SK-N-SH treated with all-trans-retinoic acid at 6 μM for 48 hours (cell line): ENCODE results near the gene SCAF8.
"Not testable (repeated sequence)": the region's sequence is repeated elsewhere in the genome, so short reads cannot be mapped to it uniquely, and the experiment has no call there.

ENCODE experiments used
- ATAC-seq: fragments of 200-7000 bp; cut with Tn5 transposase; 3 replicates; pipeline ENCODE4 v1.9.1; 2020; ENCODE audit warnings: mild to moderate bottlenecking, moderate library complexity
- ARNTL ChIP-seq: fragments of 450-650 bp; formaldehyde crosslinking; IDR thresholded peaks from 2 replicates; pipeline ENCODE4 v1.5.0; 2020; ENCODE audit warnings: low read depth, mild to moderate bottlenecking, moderate library complexity, borderline replicate concordance
- BACH2 ChIP-seq: fragments of 250-450 bp; sonication (Bioruptor Pico); IDR thresholded peaks from 2 replicates; pipeline ENCODE4 v1.9.0; 2021; ENCODE audit warnings: mild to moderate bottlenecking, borderline replicate concordance
- CSDC2 ChIP-seq: fragments of 250-450 bp; sonication (Bioruptor Pico); IDR thresholded peaks from 2 replicates; pipeline ENCODE4 v1.5.0; 2020; ENCODE audit warnings: mild to moderate bottlenecking, moderate library complexity
- ESRRG ChIP-seq: fragments of 250-450 bp; sonication (Bioruptor Pico); IDR thresholded peaks from 2 replicates; pipeline ENCODE4 v1.6.1; 2021; ENCODE audit warnings: mild to moderate bottlenecking
- ISL1 ChIP-seq: fragments of 250-450 bp; sonication (Bioruptor Pico); IDR thresholded peaks from 2 replicates; pipeline ENCODE4 v2.1.2; 2022; ENCODE audit warnings: mild to moderate bottlenecking, moderate library complexity
- PPARA ChIP-seq: fragments of 250-450 bp; sonication (Bioruptor Pico); IDR thresholded peaks from 2 replicates; pipeline ENCODE4 v1.5.0; 2020; ENCODE audit warnings: mild to moderate bottlenecking, borderline replicate concordance
- RARB ChIP-seq: fragments of 250-450 bp; sonication (Bioruptor Pico); IDR thresholded peaks from 2 replicates; pipeline ENCODE4 v1.8.0; 2021; ENCODE audit warnings: mild to moderate bottlenecking, moderate library complexity
- SNAI2 ChIP-seq: fragments of 250-450 bp; sonication (Bioruptor Pico); IDR thresholded peaks from 2 replicates; pipeline ENCODE4 v1.5.0; 2020; ENCODE audit warnings: mild to moderate bottlenecking, moderate library complexity
- TOX ChIP-seq: fragments of 250-450 bp; sonication (Bioruptor Pico); IDR thresholded peaks from 2 replicates; pipeline ENCODE4 v1.8.0; 2021; ENCODE audit warnings: mild to moderate bottlenecking, moderate library complexity, borderline replicate concordance
- ZC3H10 ChIP-seq: fragments of 250-450 bp; sonication (Bioruptor Pico); IDR thresholded peaks from 2 replicates; pipeline ENCODE4 v1.5.1; 2021; ENCODE audit warnings: mild to moderate bottlenecking, moderate library complexity
- ZFP3 ChIP-seq: fragments of 250-450 bp; sonication (Bioruptor Pico); IDR thresholded peaks from 2 replicates; pipeline ENCODE4 v1.5.0; 2020; ENCODE audit warnings: mild to moderate bottlenecking, moderate library complexity
- ZFP30 ChIP-seq: fragments of 450-650 bp; formaldehyde crosslinking; IDR thresholded peaks from 2 replicates; pipeline ENCODE4 v1.5.0; 2022; ENCODE audit warnings: mild to moderate bottlenecking, moderate library complexity
- ZNF565 ChIP-seq: fragments of 450-650 bp; formaldehyde crosslinking; conservative IDR thresholded peaks from 2 replicates; pipeline ENCODE4 v1.5.0; 2020; ENCODE audit warnings: low read depth, mild to moderate bottlenecking, moderate library complexity
- ZNF70 ChIP-seq: fragments of 450-650 bp; formaldehyde crosslinking; IDR thresholded peaks from 2 replicates; pipeline ENCODE4 v1.5.0; 2020; ENCODE audit warnings: mild to moderate bottlenecking, moderate library complexity
- ZNF8 ChIP-seq: fragments of 450-650 bp; formaldehyde crosslinking; IDR thresholded peaks from 2 replicates; pipeline ENCODE4 v1.5.0; 2020; ENCODE audit warnings: mild to moderate bottlenecking, moderate library complexity
- TF ChIP-seq, protein P1 (sequence below): fragments of 250-450 bp; sonication (Bioruptor Pico); IDR thresholded peaks from 2 replicates; pipeline ENCODE4 v1.8.0; 2021; ENCODE audit warnings: low read depth, mild to moderate bottlenecking, moderate library complexity, borderline replicate concordance
- TF ChIP-seq, protein P2 (sequence below): fragments of 250-450 bp; sonication (Bioruptor Pico); IDR thresholded peaks from 2 replicates; pipeline ENCODE4 v1.8.0; 2020; ENCODE audit warnings: mild to moderate bottlenecking, moderate library complexity, borderline replicate concordance
- TF ChIP-seq, protein P3 (sequence below): fragments of 250-450 bp; sonication (Bioruptor Pico); IDR thresholded peaks from 2 replicates; pipeline ENCODE4 v1.5.1; 2020; ENCODE audit warnings: low read depth, mild to moderate bottlenecking, moderate library complexity
- TF ChIP-seq, protein P4 (sequence below): fragments of 250-450 bp; sonication (Bioruptor Pico); IDR thresholded peaks from 2 replicates; pipeline ENCODE4 v1.5.1; 2021; ENCODE audit warnings: mild to moderate bottlenecking, moderate library complexity
- TF ChIP-seq, protein P5 (sequence below): fragments of 250-450 bp; sonication (Bioruptor Pico); IDR thresholded peaks from 2 replicates; pipeline ENCODE4 v1.5.0; 2020; ENCODE audit warnings: mild to moderate bottlenecking, moderate library complexity

Gene SCAF8

DNA sequence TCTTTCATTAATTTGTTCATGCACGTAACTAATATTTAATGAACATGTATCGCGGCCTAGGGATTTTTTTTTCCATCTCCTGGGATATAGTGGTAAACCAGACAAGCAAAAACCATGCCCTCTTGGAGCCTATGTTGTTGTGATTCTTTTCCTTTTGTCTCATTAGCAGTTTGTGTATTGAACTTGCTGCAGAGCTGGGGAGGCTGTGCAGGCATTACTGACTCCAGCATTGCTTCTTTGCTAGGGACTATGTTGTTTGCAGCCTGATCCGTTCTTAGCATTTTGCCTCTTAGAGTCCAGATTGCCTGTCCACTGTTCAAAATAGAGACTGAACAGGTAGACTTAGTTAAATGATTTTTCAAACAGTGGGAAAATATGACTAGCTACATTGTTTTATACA, 9.7 kb downstream of the SCAF8 start:
- TF ChIP-seq ISL1 (CRISPR knock-in tag) (no peak), BACH2 (CRISPR knock-in tag) (no peak), ZFP30 (CRISPR knock-in tag) (no peak), ZC3H10 (CRISPR knock-in tag) (no peak), CSDC2 (CRISPR knock-in tag) (no peak), PPARA (CRISPR knock-in tag) (no peak), ZNF8 (no peak)
- no peak for ATAC-seq

DNA sequence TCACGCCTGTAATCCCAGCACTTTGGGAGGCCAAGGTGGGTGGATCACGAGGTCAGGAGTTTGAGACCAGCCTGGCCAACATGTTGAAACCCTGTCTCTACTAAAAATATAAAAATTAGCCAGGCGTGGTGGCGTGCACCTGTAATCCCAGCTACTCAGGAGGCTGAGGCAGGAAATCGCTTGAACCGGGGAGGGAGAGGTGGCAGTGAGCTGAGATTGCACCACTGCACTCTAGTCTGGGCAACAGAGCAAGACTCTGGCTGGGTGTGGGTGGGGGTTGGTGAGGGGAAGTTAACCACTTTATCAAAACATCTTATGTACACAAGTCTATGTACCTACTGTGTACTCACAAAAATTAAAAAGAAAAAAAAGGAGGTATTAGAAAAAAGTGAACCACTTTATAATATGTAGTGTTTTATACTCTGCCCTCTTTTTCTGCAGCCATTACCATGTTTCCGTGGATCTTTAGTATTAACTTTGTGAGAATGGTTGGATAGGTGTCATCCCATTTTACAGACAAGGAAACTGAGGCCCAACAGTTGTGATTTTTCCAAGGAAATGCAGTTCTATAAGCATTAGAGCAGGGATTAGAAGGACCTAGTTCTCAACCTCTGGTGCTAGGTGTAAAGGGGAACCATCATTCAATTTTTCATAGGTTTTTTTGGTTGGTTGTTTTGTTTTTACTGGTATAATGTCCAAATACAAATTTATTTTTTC, 11.0 kb downstream of the SCAF8 start:
- ATAC-seq, result not testable (repeated sequence)

DNA sequence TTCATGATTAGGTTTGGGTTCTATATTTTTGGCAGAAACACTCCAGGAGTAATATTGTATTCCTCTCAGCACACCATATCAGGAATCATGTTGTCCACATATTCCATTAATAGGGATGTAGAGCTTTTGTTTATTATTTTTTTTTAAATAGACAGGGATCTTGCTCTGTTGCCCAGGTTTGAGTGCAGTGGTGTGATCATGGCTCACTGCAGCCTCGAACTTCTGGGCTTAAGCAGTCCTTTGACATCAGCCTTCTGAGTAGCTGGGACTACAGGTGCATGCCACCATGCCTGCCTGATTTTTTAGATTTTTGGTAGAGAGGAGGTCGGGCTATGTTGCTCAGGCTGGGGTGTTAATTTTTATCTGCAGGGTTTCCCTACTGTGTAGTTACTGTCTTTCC, 12.0 kb downstream of the SCAF8 start:
- no peak for ATAC-seq
- no peak for TF ChIP-seq ZNF565 (CRISPR knock-in tag)
- TF ChIP-seq, protein P1, sequence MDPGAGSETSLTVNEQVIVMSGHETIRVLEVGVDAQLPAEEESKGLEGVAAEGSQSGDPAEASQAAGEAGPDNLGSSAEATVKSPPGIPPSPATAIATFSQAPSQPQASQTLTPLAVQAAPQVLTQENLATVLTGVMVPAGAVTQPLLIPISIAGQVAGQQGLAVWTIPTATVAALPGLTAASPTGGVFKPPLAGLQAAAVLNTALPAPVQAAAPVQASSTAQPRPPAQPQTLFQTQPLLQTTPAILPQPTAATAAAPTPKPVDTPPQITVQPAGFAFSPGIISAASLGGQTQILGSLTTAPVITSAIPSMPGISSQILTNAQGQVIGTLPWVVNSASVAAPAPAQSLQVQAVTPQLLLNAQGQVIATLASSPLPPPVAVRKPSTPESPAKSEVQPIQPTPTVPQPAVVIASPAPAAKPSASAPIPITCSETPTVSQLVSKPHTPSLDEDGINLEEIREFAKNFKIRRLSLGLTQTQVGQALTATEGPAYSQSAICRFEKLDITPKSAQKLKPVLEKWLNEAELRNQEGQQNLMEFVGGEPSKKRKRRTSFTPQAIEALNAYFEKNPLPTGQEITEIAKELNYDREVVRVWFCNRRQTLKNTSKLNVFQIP (CRISPR knock-in tag), result no peak
- TF ChIP-seq SNAI2 (CRISPR knock-in tag), result no peak
- no peak for TF ChIP-seq ARNTL (CRISPR knock-in tag)
- TF ChIP-seq BACH2 (CRISPR knock-in tag), result no peak
- TF ChIP-seq ISL1 (CRISPR knock-in tag), result no peak
- TF ChIP-seq ZNF70 (CRISPR knock-in tag), result no peak
- TF ChIP-seq TOX (CRISPR knock-in tag), result no peak
- TF ChIP-seq, protein P2, sequence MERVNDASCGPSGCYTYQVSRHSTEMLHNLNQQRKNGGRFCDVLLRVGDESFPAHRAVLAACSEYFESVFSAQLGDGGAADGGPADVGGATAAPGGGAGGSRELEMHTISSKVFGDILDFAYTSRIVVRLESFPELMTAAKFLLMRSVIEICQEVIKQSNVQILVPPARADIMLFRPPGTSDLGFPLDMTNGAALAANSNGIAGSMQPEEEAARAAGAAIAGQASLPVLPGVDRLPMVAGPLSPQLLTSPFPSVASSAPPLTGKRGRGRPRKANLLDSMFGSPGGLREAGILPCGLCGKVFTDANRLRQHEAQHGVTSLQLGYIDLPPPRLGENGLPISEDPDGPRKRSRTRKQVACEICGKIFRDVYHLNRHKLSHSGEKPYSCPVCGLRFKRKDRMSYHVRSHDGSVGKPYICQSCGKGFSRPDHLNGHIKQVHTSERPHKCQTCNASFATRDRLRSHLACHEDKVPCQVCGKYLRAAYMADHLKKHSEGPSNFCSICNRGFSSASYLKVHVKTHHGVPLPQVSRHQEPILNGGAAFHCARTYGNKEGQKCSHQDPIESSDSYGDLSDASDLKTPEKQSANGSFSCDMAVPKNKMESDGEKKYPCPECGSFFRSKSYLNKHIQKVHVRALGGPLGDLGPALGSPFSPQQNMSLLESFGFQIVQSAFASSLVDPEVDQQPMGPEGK (CRISPR knock-in tag), result no peak
- TF ChIP-seq ZC3H10 (CRISPR knock-in tag), result no peak
- TF ChIP-seq CSDC2 (CRISPR knock-in tag), result no peak
- TF ChIP-seq ZNF8, result no peak
- TF ChIP-seq ZFP3, result no peak
- TF ChIP-seq, protein P3, sequence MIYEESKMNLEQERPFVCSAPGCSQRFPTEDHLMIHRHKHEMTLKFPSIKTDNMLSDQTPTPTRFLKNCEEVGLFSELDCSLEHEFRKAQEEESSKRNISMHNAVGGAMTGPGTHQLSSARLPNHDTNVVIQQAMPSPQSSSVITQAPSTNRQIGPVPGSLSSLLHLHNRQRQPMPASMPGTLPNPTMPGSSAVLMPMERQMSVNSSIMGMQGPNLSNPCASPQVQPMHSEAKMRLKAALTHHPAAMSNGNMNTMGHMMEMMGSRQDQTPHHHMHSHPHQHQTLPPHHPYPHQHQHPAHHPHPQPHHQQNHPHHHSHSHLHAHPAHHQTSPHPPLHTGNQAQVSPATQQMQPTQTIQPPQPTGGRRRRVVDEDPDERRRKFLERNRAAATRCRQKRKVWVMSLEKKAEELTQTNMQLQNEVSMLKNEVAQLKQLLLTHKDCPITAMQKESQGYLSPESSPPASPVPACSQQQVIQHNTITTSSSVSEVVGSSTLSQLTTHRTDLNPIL, result no peak
- TF ChIP-seq ESRRG, result no peak
- no peak for TF ChIP-seq ZFP30 (CRISPR knock-in tag)
- TF ChIP-seq PPARA (CRISPR knock-in tag), result no peak
- TF ChIP-seq RARB (CRISPR knock-in tag), result no peak
- TF ChIP-seq, protein P4, sequence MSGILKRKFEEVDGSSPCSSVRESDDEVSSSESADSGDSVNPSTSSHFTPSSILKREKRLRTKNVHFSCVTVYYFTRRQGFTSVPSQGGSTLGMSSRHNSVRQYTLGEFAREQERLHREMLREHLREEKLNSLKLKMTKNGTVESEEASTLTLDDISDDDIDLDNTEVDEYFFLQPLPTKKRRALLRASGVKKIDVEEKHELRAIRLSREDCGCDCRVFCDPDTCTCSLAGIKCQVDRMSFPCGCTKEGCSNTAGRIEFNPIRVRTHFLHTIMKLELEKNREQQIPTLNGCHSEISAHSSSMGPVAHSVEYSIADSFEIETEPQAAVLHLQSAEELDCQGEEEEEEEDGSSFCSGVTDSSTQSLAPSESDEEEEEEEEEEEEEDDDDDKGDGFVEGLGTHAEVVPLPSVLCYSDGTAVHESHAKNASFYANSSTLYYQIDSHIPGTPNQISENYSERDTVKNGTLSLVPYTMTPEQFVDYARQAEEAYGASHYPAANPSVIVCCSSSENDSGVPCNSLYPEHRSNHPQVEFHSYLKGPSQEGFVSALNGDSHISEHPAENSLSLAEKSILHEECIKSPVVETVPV (CRISPR knock-in tag), result no peak
- TF ChIP-seq, all 23 proteins: peak for 0

DNA sequence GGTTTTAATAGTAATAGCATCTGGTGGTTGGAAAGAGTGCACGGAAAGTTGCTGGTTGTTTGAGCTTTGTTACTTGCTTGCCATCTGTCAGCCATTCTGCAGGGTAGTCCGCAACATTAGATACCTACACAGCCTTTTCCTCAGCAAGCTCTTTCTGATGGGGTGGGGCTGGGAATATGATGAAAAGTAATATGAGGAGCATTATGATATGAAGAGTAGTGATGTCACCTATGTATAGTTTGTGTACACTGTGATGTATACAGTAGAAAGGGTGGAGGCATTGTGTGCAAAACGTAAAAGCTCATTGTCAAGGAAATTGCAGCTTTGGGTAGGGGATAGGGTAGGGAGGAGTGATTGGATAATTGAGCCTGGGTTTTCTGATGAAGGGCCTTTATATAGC, 16.1 kb downstream of the SCAF8 start:
- no peak for TF ChIP-seq ZNF565 (CRISPR knock-in tag)
- no peak for TF ChIP-seq ZFP30 (CRISPR knock-in tag)
- TF ChIP-seq, protein P5, sequence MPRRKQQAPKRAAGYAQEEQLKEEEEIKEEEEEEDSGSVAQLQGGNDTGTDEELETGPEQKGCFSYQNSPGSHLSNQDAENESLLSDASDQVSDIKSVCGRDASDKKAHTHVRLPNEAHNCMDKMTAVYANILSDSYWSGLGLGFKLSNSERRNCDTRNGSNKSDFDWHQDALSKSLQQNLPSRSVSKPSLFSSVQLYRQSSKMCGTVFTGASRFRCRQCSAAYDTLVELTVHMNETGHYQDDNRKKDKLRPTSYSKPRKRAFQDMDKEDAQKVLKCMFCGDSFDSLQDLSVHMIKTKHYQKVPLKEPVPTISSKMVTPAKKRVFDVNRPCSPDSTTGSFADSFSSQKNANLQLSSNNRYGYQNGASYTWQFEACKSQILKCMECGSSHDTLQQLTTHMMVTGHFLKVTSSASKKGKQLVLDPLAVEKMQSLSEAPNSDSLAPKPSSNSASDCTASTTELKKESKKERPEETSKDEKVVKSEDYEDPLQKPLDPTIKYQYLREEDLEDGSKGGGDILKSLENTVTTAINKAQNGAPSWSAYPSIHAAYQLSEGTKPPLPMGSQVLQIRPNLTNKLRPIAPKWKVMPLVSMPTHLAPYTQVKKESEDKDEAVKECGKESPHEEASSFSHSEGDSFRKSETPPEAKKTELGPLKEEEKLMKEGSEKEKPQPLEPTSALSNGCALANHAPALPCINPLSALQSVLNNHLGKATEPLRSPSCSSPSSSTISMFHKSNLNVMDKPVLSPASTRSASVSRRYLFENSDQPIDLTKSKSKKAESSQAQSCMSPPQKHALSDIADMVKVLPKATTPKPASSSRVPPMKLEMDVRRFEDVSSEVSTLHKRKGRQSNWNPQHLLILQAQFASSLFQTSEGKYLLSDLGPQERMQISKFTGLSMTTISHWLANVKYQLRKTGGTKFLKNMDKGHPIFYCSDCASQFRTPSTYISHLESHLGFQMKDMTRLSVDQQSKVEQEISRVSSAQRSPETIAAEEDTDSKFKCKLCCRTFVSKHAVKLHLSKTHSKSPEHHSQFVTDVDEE (CRISPR knock-in tag), result no peak
- TF ChIP-seq ZNF8, result no peak
- TF ChIP-seq SNAI2 (CRISPR knock-in tag), result no peak
- TF ChIP-seq ZC3H10 (CRISPR knock-in tag), result no peak
- TF ChIP-seq BACH2 (CRISPR knock-in tag), result no peak
- no peak for TF ChIP-seq TOX (CRISPR knock-in tag)
- TF ChIP-seq ARNTL (CRISPR knock-in tag), result no peak
- TF ChIP-seq PPARA (CRISPR knock-in tag), result no peak
- ATAC-seq, result no peak
